ENCODE data around the gene KLHL17. TPM values are rescaled to one million over a fixed set of nuclear protein-coding genes. Genes with fewer than 3 reads are reported as not detected.

KLHL17 gene
- total and polyA plus RNA-seq, 9 of the 15 experiments (the other 6 are each of a cell fraction or from before 2014, with no cell fraction given), result 0.14 to 84.8 (median 13.0) TPM

- TF ChIP-seq GABPB2 (CRISPR knock-in tag; conservative IDR thresholded peaks at IDR 0.05) (no peak), JUND (IDR thresholded peaks at IDR 0.05; ENCODE audit: borderline replicate concordance, low read depth, low read length) (no peak), JUND (tag; IDR thresholded peaks at IDR 0.05; ENCODE audit: borderline replicate concordance, low read depth, low read length) (no peak), YY1 (IDR thresholded peaks at IDR 0.05; ENCODE audit: borderline replicate concordance in 1 of 3, control insufficient read depth in 1 of 3, extremely low read depth in 1 of 3, insufficient read depth in 3 of 3, insufficient read length in 1 of 3, insufficient replicate concordance in 2 of 3, low read depth in 1 of 3, low read length in 2 of 3) (peak in 2 of 3 experiments; percentile 32 to 48), HOXB6 (CRISPR knock-in tag; IDR thresholded peaks at IDR 0.05; ENCODE audit: borderline replicate concordance) (no peak), ZNF696 (CRISPR knock-in tag; conservative IDR thresholded peaks at IDR 0.05) (0 out of 2 replicates have a peak, but pooled peaks have one; percentile 24), ZBTB33 (CRISPR knock-in tag; IDR thresholded peaks at IDR 0.05) (0 out of 2 replicates have a peak, but pooled peaks have one; percentile 26), SP1 (CRISPR knock-in tag; IDR thresholded peaks at IDR 0.05) (0 out of 2 replicates have a peak, but pooled peaks have one; percentile 41), DMBX1 (CRISPR knock-in tag; IDR thresholded peaks at IDR 0.05; ENCODE audit: borderline replicate concordance) (no peak), ZNF668 (CRISPR knock-in tag; IDR thresholded peaks at IDR 0.05) (no peak), ZNF699 (CRISPR knock-in tag; IDR thresholded peaks at IDR 0.05; ENCODE audit: insufficient replicate concordance) (no peak), FIP1L1 (IDR thresholded peaks at IDR 0.05; ENCODE audit: low read depth, low read length, poor library complexity, severe bottlenecking) (peak; percentile 24), RBFOX2 (IDR thresholded peaks at IDR 0.05; ENCODE audit: low read depth, low read length) (peak; percentile 44; the same call in 1 of the 2 replicates), ZC3H11A (IDR thresholded peaks at IDR 0.05; ENCODE audit: low read depth, low read length) (no peak), JUNB (CRISPR knock-in tag; conservative IDR thresholded peaks at IDR 0.05) (no peak)
- TF ChIP-seq, protein P1, sequence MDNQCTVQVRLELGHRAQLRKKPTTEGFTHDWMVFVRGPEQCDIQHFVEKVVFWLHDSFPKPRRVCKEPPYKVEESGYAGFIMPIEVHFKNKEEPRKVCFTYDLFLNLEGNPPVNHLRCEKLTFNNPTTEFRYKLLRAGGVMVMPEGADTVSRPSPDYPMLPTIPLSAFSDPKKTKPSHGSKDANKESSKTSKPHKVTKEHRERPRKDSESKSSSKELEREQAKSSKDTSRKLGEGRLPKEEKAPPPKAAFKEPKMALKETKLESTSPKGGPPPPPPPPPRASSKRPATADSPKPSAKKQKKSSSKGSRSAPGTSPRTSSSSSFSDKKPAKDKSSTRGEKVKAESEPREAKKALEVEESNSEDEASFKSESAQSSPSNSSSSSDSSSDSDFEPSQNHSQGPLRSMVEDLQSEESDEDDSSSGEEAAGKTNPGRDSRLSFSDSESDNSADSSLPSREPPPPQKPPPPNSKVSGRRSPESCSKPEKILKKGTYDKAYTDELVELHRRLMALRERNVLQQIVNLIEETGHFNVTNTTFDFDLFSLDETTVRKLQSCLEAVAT (IDR thresholded peaks at IDR 0.05), result peak in 1 of 2 experiments; percentile 78; a peak in 2 of 4 replicates
- TF ChIP-seq, protein P2, sequence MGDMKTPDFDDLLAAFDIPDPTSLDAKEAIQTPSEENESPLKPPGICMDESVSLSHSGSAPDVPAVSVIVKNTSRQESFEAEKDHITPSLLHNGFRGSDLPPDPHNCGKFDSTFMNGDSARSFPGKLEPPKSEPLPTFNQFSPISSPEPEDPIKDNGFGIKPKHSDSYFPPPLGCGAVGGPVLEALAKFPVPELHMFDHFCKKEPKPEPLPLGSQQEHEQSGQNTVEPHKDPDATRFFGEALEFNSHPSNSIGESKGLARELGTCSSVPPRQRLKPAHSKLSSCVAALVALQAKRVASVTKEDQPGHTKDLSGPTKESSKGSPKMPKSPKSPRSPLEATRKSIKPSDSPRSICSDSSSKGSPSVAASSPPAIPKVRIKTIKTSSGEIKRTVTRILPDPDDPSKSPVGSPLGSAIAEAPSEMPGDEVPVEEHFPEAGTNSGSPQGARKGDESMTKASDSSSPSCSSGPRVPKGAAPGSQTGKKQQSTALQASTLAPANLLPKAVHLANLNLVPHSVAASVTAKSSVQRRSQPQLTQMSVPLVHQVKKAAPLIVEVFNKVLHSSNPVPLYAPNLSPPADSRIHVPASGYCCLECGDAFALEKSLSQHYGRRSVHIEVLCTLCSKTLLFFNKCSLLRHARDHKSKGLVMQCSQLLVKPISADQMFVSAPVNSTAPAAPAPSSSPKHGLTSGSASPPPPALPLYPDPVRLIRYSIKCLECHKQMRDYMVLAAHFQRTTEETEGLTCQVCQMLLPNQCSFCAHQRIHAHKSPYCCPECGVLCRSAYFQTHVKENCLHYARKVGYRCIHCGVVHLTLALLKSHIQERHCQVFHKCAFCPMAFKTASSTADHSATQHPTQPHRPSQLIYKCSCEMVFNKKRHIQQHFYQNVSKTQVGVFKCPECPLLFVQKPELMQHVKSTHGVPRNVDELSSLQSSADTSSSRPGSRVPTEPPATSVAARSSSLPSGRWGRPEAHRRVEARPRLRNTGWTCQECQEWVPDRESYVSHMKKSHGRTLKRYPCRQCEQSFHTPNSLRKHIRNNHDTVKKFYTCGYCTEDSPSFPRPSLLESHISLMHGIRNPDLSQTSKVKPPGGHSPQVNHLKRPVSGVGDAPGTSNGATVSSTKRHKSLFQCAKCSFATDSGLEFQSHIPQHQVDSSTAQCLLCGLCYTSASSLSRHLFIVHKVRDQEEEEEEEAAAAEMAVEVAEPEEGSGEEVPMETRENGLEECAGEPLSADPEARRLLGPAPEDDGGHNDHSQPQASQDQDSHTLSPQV (IDR thresholded peaks at IDR 0.05), result no peak
- TF ChIP-seq, protein P3, sequence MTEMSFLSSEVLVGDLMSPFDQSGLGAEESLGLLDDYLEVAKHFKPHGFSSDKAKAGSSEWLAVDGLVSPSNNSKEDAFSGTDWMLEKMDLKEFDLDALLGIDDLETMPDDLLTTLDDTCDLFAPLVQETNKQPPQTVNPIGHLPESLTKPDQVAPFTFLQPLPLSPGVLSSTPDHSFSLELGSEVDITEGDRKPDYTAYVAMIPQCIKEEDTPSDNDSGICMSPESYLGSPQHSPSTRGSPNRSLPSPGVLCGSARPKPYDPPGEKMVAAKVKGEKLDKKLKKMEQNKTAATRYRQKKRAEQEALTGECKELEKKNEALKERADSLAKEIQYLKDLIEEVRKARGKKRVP (CRISPR knock-in tag; IDR thresholded peaks at IDR 0.05), result no peak
Measured at GRCh38 chr1:1013922-1014648, 53.7 kb downstream of the KLHL17 start (continued).
